Activated CD8-positive, alpha-beta T cell treated with anti-CD3 and anti-CD28 coated beads for 36 hours (primary cell): ENCODE results near the gene KIF26A. TPM values are rescaled to one million over a fixed set of nuclear protein-coding genes. Genes with fewer than 3 reads are reported as not detected.

ENCODE experiments used
- ATAC-seq: fragments of 200-7000 bp; cut with Tn5 transposase; one replicate; pipeline ENCODE4 v1.10.0; 2021; ENCODE audit warnings: mild to moderate bottlenecking, moderate library complexity
- CTCF ChIA-PET: fragments of 350-600 bp; sonication (Branson Sonifier 250); formaldehyde crosslinking; loops from one replicate; lab custom pipeline; 2021; ENCODE audit warnings: antibody characterized with exemption; lab: Charles Lee
- POLR2A ChIA-PET: fragments of 350-600 bp; sonication (Branson Sonifier 250); formaldehyde crosslinking; loops from one replicate; lab custom pipeline; 2021; ENCODE audit warnings: antibody characterized with exemption; lab: Charles Lee
- DNase-seq: peaks from one replicate; pipeline ENCODE4 v3.0.0-alpha.2; 2020
- H3K27ac Mint-ChIP-seq: one replicate; pipeline ENCODE4 v1.8.0; 2021; ENCODE audit warnings: mild to moderate bottlenecking, mixed read lengths
- H3K27me3 Mint-ChIP-seq: one replicate; pipeline ENCODE4 v1.8.0; 2021; ENCODE audit warnings: mixed read lengths
- H3K36me3 Mint-ChIP-seq: one replicate; pipeline ENCODE4 v1.8.0; 2021; ENCODE audit warnings: low read depth, mixed read lengths
- H3K4me1 Mint-ChIP-seq: one replicate; pipeline ENCODE4 v1.8.0; 2021; ENCODE audit warnings: low read depth, mixed read lengths
- H3K4me3 Mint-ChIP-seq: one replicate; pipeline ENCODE4 v1.8.0; 2021; ENCODE audit warnings: mild to moderate bottlenecking, moderate library complexity, mixed read lengths
- H3K9me3 Mint-ChIP-seq: one replicate; pipeline ENCODE4 v1.8.0; 2021; ENCODE audit warnings: mixed read lengths
- CTCF ChIP-seq: fragments of 200-600 bp; IDR thresholded peaks from one replicate; pipeline ENCODE4 v1.8.0; 2022; ENCODE audit warnings: antibody characterized with exemption, mild to moderate bottlenecking
- intact Hi-C: fragments of 100-400 bp; cut with micrococcal nuclease; formaldehyde crosslinking; loops from one replicate; pipeline ENCODE4 v1.10.0; 2022
- total RNA-seq, 2 experiments: library from RNA; stranded (reverse); gene quantifications; one replicate each; pipeline ENCODE4 v1.2.3, GENCODE V29; 2021

Gene KIF26A
- total RNA-seq, 2 experiments from 2014 or later, result 0.59 to 0.65 TPM

DNA sequence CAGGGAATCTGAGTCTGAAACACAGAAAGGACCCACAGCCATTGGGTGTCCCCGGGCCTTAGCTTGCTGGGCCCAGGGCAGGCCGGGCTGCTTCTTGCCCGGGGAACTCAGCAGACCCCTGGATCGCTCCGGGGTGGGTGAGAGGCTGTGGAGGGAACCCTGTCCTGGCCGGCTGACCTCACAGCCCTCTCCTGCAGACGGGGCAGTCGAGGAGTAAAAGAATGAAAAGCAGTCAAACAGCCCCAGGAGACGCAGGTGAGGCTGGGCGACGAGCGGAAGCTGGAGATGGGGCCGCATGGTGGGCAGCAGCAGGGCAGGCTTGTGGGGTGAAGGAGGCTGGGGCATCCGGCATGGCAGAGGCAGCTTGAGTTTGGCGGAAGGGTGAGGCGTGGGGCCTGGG is 57.0 kb downstream of the KIF26A start:
- DNase-seq, result no peak
- CTCF ChIA-PET, result no interaction called here
- Mint-ChIP-seq H3K27me3 (peaks cover 2% of the 10 kb centered on the region), H3K9me3 (no peaks in the 10 kb centered on the region), H3K4me3 (no peak overlapping the region), H3K27ac (no peak overlapping the region), H3K4me1 (peaks cover 8% of the 10 kb centered on the region), H3K36me3 (no peaks in the 10 kb centered on the region)
- no peak for TF ChIP-seq CTCF
- intact Hi-C loops, result no loop called here
- POLR2A ChIA-PET, result no interaction called here
- ATAC-seq, result no peak

DNA sequence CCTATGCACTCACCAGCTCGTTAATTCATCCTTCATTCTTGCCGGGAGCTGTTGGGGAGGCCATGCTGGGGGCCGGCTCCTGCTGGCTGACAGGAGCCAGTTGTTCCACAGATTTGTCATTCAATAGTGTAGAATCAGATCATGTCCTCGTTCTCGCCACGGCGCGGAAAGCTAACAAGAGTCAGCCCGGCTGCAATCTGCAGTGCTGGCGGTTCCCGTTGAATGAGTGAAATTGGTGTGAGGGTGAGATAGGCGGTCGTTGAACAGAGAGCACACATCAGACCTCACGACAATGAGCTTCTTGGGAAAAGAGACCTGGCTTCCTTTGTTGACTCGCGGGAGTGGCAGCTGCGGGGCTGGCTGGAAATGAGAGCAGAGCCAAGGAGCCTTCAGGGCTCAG is 57.5 kb downstream of the KIF26A start:
- H3K27ac Mint-ChIP-seq, result no peak overlapping the region
- POLR2A ChIA-PET, result no interaction called here

GRCh38 chr14:104196461-104197140 is 58.2 kb downstream of the KIF26A start:
- Mint-ChIP-seq H3K27ac (no peak overlapping the region), H3K4me1 (peaks cover 8% of the 10 kb centered on the region), H3K9me3 (no peaks in the 10 kb centered on the region), H3K4me3 (no peak overlapping the region), H3K36me3 (no peaks in the 10 kb centered on the region), H3K27me3 (peaks cover 2% of the 10 kb centered on the region)
- ATAC-seq (no peak), DNase-seq (peak; percentile 14)
- CTCF ChIA-PET, result no interaction called here
- POLR2A ChIA-PET, result no interaction called here
- TF ChIP-seq CTCF, result no peak
- intact Hi-C loops, result no loop called here

More for the DNA sequence above, 57.5 kb downstream of the KIF26A start:
- Mint-ChIP-seq H3K4me1 (peaks cover 8% of the 10 kb centered on the region), H3K27me3 (peaks cover 2% of the 10 kb centered on the region), H3K36me3 (no peaks in the 10 kb centered on the region), H3K4me3 (no peak overlapping the region), H3K9me3 (no peaks in the 10 kb centered on the region)
- DNase-seq (no peak), ATAC-seq (no peak)
- CTCF ChIA-PET, result no interaction called here
- intact Hi-C loops, result no loop called here
- TF ChIP-seq CTCF, result no peak

GRCh38 chr14:104197449-104198247 is 59.3 kb downstream of the KIF26A start:
- TF ChIP-seq CTCF, result no peak
- H3K9me3 Mint-ChIP-seq, result no peaks in the 10 kb centered on the region
- peaks cover 2% of the 10 kb centered on the region for H3K27me3 Mint-ChIP-seq
- H3K4me3 Mint-ChIP-seq, result no peak overlapping the region
- POLR2A ChIA-PET, result no interaction called here
- CTCF ChIA-PET, result no interaction called here
- ATAC-seq (no peak), DNase-seq (no peak)
- H3K4me1 Mint-ChIP-seq, result peaks cover 8% of the 10 kb centered on the region
- no peaks in the 10 kb centered on the region for H3K36me3 Mint-ChIP-seq
- no peak overlapping the region for H3K27ac Mint-ChIP-seq
- intact Hi-C loops, result no loop called here

DNA sequence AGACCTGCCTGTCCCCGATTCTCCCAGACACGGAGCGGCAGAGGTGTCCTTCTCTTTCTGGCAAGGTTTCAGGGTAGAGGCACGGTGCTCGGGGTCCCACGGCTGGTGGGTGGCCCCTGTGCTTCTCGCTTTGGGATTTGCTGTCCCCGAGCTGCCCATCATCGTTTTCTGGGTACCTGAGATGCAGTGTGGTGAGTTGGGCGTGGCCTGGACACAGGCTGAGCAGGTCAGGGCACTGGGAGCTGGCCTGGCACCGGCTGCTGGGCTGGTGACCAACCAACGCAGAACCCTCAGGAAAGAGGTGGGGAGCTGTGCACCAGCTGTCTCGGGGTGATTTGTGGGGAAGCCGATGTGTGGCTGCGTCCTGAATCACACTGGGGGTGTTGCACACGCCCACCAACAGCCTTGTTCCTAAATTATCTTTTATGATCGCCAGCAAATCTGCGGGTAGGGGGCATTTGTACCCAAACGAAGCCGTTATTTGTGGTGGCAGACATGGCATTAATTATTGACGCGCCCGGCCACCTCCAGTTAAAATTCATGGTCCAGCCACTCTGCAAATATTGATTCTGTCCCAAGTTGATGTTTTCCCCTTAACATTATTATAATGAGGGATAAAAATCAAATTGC is 61.0 kb downstream of the KIF26A start:
- Mint-ChIP-seq H3K27ac (no peak overlapping the region), H3K9me3 (no peaks in the 10 kb centered on the region), H3K4me1 (peaks cover 8% of the 10 kb centered on the region), H3K27me3 (peaks cover 2% of the 10 kb centered on the region), H3K36me3 (no peaks in the 10 kb centered on the region), H3K4me3 (no peak overlapping the region)
- TF ChIP-seq CTCF, result no peak
- DNase-seq, result no peak
- no peak for ATAC-seq
- ChIA-PET CTCF (no interaction called here), POLR2A (no interaction called here)
- intact Hi-C loops, result no loop called here
